Measurements from ENCODE around the gene KIRREL2.

The KIRREL2 gene

GRCh38 chr19:35902870-35903475, 46.3 kb downstream of the KIRREL2 start:
- H3K36me3 ChIP-seq (replicated peaks; ENCODE audit: low read depth, low read length), result peaks cover 10% of the 10 kb centered on the region
- H3K27ac ChIP-seq (ENCODE audit: low read length), result peak overlapping the region; percentile 5
- no peaks in the 10 kb centered on the region for H3K27me3 ChIP-seq (ENCODE audit: low read depth, low read length)
- H3K4me3 ChIP-seq (ENCODE audit: low read length), result peak overlapping the region; percentile 73
- H3K9ac ChIP-seq (ENCODE audit: low read length), result peak overlapping the region; percentile 67
- peaks cover 13% of the 10 kb centered on the region for H4K20me1 ChIP-seq (ENCODE audit: insufficient read depth, low read length)
- H3K79me2 ChIP-seq (ENCODE audit: low read length), result peaks cover 30% of the 10 kb centered on the region
- H3K4me2 ChIP-seq (ENCODE audit: low read length), result peak overlapping the region; percentile 91
- H3K4me1 ChIP-seq (ENCODE audit: low read length), result peaks cover 52% of the 10 kb centered on the region
- H3K9me3 ChIP-seq (ENCODE audit: insufficient read depth, low read length), result no peaks in the 10 kb centered on the region
- no peak for TF ChIP-seq CTCF (IDR thresholded peaks at IDR 0.05; ENCODE audit: low read depth, low read length)
- no peak for TF ChIP-seq EZH2phosphoT487 (IDR thresholded peaks at IDR 0.05; ENCODE audit: low read depth)
- peak overlapping the region; percentile 20; the same call in 1 of the 2 replicates for H2AFZ ChIP-seq (ENCODE audit: low read depth, low read length)

GRCh38 chr19:35903550-35904179, 47.0 kb downstream of the KIRREL2 start:
- H3K27ac ChIP-seq (ENCODE audit: low read length), result peak overlapping the region; percentile 5
- H3K9ac ChIP-seq (ENCODE audit: low read length), result peak overlapping the region; percentile 67
- H3K36me3 ChIP-seq (replicated peaks; ENCODE audit: low read depth, low read length), result peaks cover 3% of the 10 kb centered on the region
- peaks cover 50% of the 10 kb centered on the region for H3K4me1 ChIP-seq (ENCODE audit: low read length)
- no peaks in the 10 kb centered on the region for H3K9me3 ChIP-seq (ENCODE audit: insufficient read depth, low read length)
- TF ChIP-seq CTCF (IDR thresholded peaks at IDR 0.05; ENCODE audit: low read depth, low read length) (no peak), EZH2phosphoT487 (IDR thresholded peaks at IDR 0.05; ENCODE audit: low read depth) (no peak)
- peak overlapping the region; percentile 91 for H3K4me2 ChIP-seq (ENCODE audit: low read length)
- peaks cover 6% of the 10 kb centered on the region for H4K20me1 ChIP-seq (ENCODE audit: insufficient read depth, low read length)
- no peaks in the 10 kb centered on the region for H3K27me3 ChIP-seq (ENCODE audit: low read depth, low read length)
- H3K4me3 ChIP-seq (ENCODE audit: low read length), result peak overlapping the region; percentile 73
- peaks cover 23% of the 10 kb centered on the region for H3K79me2 ChIP-seq (ENCODE audit: low read length)
- H2AFZ ChIP-seq (ENCODE audit: low read depth, low read length), result peak overlapping the region; percentile 20; the same call in 1 of the 2 replicates

- H3K9ac ChIP-seq (ENCODE audit: low read length), result no peak overlapping the region
- peaks cover 55% of the 10 kb centered on the region for H3K4me1 ChIP-seq (ENCODE audit: low read length)
- H3K27me3 ChIP-seq (ENCODE audit: low read depth, low read length), result no peaks in the 10 kb centered on the region
- no peaks in the 10 kb centered on the region for H4K20me1 ChIP-seq (ENCODE audit: insufficient read depth, low read length)
- H3K4me3 ChIP-seq (ENCODE audit: low read length), result no peak overlapping the region
- no peak for TF ChIP-seq CTCF (IDR thresholded peaks at IDR 0.05; ENCODE audit: low read depth, low read length)
- TF ChIP-seq EZH2phosphoT487 (IDR thresholded peaks at IDR 0.05; ENCODE audit: low read depth), result no peak
- no peaks in the 10 kb centered on the region for H3K36me3 ChIP-seq (replicated peaks; ENCODE audit: low read depth, low read length)
- peaks cover 15% of the 10 kb centered on the region for H3K79me2 ChIP-seq (ENCODE audit: low read length)
- H3K4me2 ChIP-seq (ENCODE audit: low read length), result peak overlapping the region; percentile 91; the same call in 1 of the 2 replicates
- H3K27ac ChIP-seq (ENCODE audit: low read length), result peak overlapping the region; percentile 32; the same call in 1 of the 2 replicates
- H3K9me3 ChIP-seq (ENCODE audit: insufficient read depth, low read length), result no peaks in the 10 kb centered on the region
- H2AFZ ChIP-seq (ENCODE audit: low read depth, low read length), result no peak overlapping the region
These were observed 47.8 kb downstream of the KIRREL2 start for GRCh38 chr19:35904311-35905068.

GRCh38 chr19:35905178-35905727, 48.5 kb downstream of the KIRREL2 start:
- Histone ChIP-seq H3K4me1 (ENCODE audit: low read length) (peaks cover 63% of the 10 kb centered on the region), H3K79me2 (ENCODE audit: low read length) (peaks cover 7% of the 10 kb centered on the region), H3K9ac (ENCODE audit: low read length) (no peak overlapping the region), H4K20me1 (ENCODE audit: insufficient read depth, low read length) (no peaks in the 10 kb centered on the region), H3K4me3 (ENCODE audit: low read length) (no peak overlapping the region), H3K27ac (ENCODE audit: low read length) (peak overlapping the region; percentile 32; the same call in 1 of the 2 replicates), H3K4me2 (ENCODE audit: low read length) (no peak overlapping the region), H3K27me3 (ENCODE audit: low read depth, low read length) (no peaks in the 10 kb centered on the region), H2AFZ (ENCODE audit: low read depth, low read length) (no peak overlapping the region), H3K36me3 (replicated peaks; ENCODE audit: low read depth, low read length) (no peaks in the 10 kb centered on the region), H3K9me3 (ENCODE audit: insufficient read depth, low read length) (no peaks in the 10 kb centered on the region)
- no peak for TF ChIP-seq CTCF (IDR thresholded peaks at IDR 0.05; ENCODE audit: low read depth, low read length)
- TF ChIP-seq EZH2phosphoT487 (IDR thresholded peaks at IDR 0.05; ENCODE audit: low read depth), result no peak
